HG02973 (cell line): ENCODE data around the gene PPP1R26.
"Not testable (repeated sequence)": the region's sequence is repeated elsewhere in the genome, so short reads cannot be mapped to it uniquely, and the experiment has no call there.

Experiments
- ATAC-seq: cut with Tn5 transposase; IDR thresholded peaks from one replicate; pipeline ENCODE4 v1.9.1; 2021; ENCODE audit warnings: moderate library complexity; ENCODE audit not compliant: unreplicated experiment

Gene PPP1R26

GRCh38 chr9:135519179-135519971 is 39.8 kb downstream of the PPP1R26 start:
- no peak for ATAC-seq

GRCh38 chr9:135520916-135521607 is 41.5 kb downstream of the PPP1R26 start, which contains the start of gene LCN1:
Gene LCN1 (plus strand): TSS chr9:135521440. CDS start chr9:135521498, 58 bp downstream.
- ATAC-seq = no peak

GRCh38 chr9:135521608-135522095 is 42.1 kb downstream of the PPP1R26 start:
- ATAC-seq = no peak

GRCh38 chr9:135522137-135522877 is 42.7 kb downstream of the PPP1R26 start:
- no peak for ATAC-seq

GRCh38 chr9:135522931-135523330 is 43.3 kb downstream of the PPP1R26 start:
- no peak for ATAC-seq

GRCh38 chr9:135523521-135524129 is 44.0 kb downstream of the PPP1R26 start:
- ATAC-seq = no peak

- ATAC-seq = no peak
Measured at GRCh38 chr9:135524130-135524861, 44.7 kb downstream of the PPP1R26 start.

GRCh38 chr9:135525241-135526088 is 45.9 kb downstream of the PPP1R26 start:
- ATAC-seq = no peak

GRCh38 chr9:135526089-135526729 is 46.6 kb downstream of the PPP1R26 start:
- no peak for ATAC-seq

GRCh38 chr9:135526730-135527571 is 47.4 kb downstream of the PPP1R26 start:
- no peak for ATAC-seq

GRCh38 chr9:135528842-135529435 is 49.4 kb downstream of the PPP1R26 start:
- not testable (repeated sequence) for ATAC-seq

- ATAC-seq = no peak
Measured at GRCh38 chr9:135530146-135530545, 50.6 kb downstream of the PPP1R26 start.

GRCh38 chr9:135531096-135531495 is 51.5 kb downstream of the PPP1R26 start:
- ATAC-seq = no peak

- ATAC-seq = no peak
Measured at GRCh38 chr9:135533113-135533512, 53.5 kb downstream of the PPP1R26 start.

- ATAC-seq = no peak
Measured at GRCh38 chr9:135533674-135534073, 54.1 kb downstream of the PPP1R26 start.

- not testable (repeated sequence) for ATAC-seq
Measured at GRCh38 chr9:135534192-135534711, 54.7 kb downstream of the PPP1R26 start.

- ATAC-seq = not testable (repeated sequence)
Measured at GRCh38 chr9:135534826-135535225, 55.2 kb downstream of the PPP1R26 start.
